Measurements from ENCODE around the gene KANK2.
"Not testable (repeated sequence)": the region's sequence is repeated elsewhere in the genome, so short reads cannot be mapped to it uniquely, and the experiment has no call there.

KANK2 gene

GRCh38 chr19:11137542-11138384 lies 59.6 kb downstream of the KANK2 start:
- DNase-seq = peak; percentile 67

DNA sequence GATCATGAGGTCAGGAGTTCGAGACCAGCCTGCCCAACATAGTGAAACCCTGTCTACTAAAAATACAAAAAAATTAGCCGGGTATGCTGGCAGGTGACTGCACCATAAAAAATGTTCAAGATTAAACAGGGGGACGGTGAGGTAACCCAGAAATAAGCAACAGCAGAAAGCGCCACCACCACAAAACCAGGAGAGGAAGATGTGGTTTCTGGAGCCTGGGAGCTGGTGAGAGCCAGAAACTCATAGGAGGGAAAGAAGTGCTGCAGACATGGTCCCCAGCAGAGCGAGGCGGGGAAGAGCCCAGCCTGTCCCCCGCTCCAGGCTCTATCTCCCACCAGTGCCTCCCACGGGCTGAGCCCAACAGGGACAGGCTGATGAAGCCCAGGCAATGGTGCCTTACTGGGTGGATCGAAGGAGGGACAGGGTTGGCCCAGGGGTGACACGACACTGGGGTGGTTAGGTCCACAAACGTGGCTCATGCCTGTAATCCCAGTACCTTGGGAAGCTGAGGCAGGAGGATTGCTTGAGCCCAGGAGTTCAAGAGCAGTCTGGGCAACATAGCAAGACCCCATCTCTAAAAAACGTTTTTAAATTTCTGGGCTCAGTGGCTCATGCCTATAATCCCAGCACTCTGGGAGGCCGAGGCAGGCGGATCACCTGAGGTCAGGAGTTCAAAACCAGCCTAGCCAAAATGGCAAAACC lies 60.8 kb downstream of the KANK2 start:
- DNase-seq = no peak

DNA sequence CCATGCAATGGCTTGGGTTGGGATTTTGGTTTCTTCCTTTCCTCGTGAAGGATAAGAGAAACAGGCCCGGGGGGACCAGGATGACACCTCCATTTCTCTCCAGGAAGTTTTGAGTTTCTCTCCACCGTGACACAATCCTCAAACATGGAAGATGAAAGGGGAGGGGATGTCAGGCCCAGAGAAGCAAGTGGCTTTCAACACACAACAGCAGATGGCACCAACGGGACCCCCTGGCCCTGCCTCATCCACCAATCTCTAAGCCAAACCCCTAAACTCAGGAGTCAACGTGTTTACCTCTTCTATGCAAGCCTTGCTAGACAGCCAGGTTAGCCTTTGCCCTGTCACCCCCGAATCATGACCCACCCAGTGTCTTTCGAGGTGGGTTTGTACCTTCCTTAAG lies 65.9 kb downstream of the KANK2 start:
- no peak for DNase-seq

GRCh38 chr19:11130824-11131455 lies 66.4 kb downstream of the KANK2 start:
- DNase-seq = peak; percentile 79

GRCh38 chr19:11127905-11128304 lies 69.4 kb downstream of the KANK2 start:
- DNase-seq = no peak

DNA sequence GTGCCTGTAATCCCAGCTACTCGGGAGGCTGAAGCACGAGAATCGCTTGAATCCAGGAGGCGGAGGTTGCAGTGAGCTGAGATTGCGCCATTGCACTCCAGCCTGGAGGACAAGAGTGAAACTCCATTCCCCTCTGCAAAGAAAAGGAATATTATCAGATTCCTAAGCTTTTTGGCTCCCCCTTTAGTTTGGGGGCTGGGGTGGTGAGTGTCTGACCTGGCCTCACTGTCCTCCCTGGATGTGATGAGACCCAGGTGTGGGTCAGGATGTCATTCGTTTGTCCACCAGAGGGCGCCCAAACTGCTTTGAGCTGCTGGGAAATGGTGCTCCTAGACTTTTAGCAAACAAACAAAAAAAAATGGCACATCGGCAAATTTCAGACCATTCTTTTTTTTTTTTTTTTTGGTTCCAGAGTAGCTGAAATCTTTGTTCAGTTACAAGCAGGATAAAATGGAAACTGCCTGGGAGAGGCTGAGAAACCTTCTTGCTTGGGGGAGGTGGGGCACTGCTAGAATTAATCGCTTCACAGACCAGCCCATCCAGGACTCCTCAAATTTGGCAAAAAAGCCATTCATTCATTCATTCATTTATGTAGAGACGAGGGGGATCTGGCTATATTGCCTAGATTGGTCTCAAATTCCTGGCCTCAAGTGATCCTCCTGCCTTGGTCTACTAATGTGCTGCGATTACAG lies 71.2 kb downstream of the KANK2 start:
- peak; percentile 41 for DNase-seq

DNA sequence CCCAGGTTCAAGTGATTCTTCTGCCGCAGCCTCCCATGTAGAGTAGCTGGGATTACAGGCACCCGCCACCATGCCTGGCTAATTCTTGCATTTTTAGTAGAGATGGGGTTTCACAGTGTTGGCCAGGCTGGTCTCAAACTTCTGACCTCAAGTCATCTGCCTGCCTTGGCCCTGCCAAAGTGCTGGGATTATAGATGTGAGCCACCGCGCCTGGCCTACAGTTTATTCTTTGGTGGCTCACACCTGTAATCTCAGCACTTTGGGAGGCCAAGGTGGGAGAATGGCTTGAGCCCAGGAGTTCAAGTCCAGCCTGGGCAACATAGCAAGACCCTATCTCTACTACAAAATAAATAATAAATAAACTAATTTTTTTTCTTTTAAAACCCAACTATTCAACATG lies 73.2 kb downstream of the KANK2 start:
- not testable (repeated sequence) for DNase-seq

GRCh38 chr19:11123114-11123513 lies 74.2 kb downstream of the KANK2 start:
- DNase-seq = no peak

DNA sequence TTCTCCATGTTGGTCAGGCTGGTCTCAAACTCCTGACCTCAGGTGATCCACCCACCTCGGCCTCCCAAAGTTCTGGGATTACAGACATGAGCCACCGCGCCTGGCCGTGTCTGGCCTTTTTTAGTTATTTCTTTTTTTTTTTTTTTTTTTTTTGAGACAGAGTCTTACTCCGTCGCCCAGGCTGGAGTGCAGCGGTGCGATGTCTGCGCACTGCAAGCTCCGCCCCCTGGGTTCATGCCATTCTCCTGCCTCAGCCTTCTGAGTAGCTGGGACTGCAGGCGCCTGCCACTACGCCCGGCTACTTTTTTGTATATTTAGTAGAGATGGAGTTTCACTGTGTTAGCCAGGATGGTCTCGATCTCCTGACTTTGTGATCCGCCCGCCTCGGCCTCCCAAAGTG lies 75.4 kb downstream of the KANK2 start:
- not testable (repeated sequence) for DNase-seq

DNA sequence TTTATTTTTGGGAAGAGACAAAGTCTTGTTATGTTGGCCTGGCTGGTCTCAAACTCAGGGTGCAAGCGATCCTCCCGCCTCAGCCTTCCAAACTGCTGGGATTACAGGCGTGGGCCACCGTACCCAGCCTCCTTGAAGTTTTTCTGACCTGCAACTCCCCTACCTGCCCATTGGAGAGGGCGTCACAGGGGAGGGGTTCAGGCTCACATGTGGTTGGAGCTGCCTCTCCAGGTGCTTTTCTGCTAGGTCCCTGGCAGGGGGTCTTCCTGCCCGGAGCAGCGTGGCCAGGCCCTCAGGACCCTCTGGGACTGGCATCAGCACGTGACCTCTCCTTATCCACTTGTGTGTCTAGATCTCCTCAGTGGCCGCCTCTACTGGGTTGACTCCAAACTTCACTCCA lies 80.8 kb downstream of the KANK2 start:
- no peak for DNase-seq

DNA sequence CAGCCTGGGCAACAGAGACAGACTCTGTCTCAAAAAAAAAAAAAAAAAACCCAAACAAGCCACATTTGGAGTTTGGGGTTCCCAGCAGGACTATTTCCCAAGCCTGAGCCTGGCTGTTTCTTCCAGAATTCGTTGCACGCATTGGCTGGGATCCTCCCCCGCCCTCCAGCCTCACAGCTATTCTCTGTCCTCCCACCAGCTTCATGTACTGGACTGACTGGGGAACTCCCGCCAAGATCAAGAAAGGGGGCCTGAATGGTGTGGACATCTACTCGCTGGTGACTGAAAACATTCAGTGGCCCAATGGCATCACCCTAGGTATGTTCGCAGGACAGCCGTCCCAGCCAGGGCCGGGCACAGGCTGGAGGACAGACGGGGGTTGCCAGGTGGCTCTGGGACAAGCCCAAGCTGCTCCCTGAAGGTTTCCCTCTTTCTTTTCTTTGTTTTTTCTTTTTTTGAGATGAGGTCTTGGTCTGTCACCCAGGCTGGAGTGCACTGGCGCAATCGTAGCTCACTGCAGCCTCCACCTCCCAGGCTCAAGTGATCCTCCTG lies 81.4 kb downstream of the KANK2 start:
- no peak for DNase-seq

DNA sequence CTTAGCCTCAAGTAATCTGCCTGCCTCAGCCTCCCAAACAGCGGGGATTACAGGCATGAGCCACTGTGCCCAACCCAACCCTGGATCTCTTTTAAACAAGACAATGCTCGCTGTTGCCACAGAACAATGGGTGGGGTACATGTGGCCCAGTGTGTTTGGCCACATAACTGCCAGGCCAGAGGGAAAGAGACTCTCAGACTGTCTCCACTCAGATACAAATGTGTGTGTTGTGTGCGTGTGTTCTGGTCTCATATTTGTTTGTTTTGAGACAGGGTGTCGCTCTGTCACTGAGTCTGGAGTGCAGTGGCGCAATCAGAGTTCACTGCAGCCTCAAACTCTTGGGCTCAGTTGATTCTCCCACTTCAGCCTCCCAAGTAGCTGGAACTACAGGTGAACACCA lies 82.3 kb downstream of the KANK2 start:
- DNase-seq = no peak

All from NCI-H510A treated with DMSO at 0.1 percent for 48 hours (cell line).